Tibial artery (tissue), 4 donors: ENCODE results near the gene TPRG1L.

Source experiments
- DNase-seq, 2 donors: peaks; one replicate each; pipeline ENCODE4 v3.0.0-alpha.2; 2019
- H3K27ac ChIP-seq, 2 donors: fragments of 200-600 bp; sonication (generic) in 1 of 2; 1 replicate in 1 of 2; 2 replicates in 1 of 2; pipeline ENCODE4 v1.5.1; 2018 to 2019; ENCODE audit warnings: mild to moderate bottlenecking in 1 of 2
- H3K27me3 ChIP-seq, 2 donors: fragments of 200-600 bp; sonication (generic) in 1 of 2; one replicate each; pipeline versions ENCODE4 v1.5.1 to v1.6.0; 2016 to 2019
- H3K36me3 ChIP-seq, 3 donors: fragments of 200-600 bp; sonication (generic) in 2 of 3; one replicate each; pipeline ENCODE4 v1.5.1; 2016 to 2019; ENCODE audit warnings: mild to moderate bottlenecking in 2 of 3
- H3K4me1 ChIP-seq, 4 donors: fragments of 200-600 bp; sonication (generic) in 2 of 4; 1 replicate in 3 of 4; 2 replicates in 1 of 4; pipeline ENCODE4 v1.5.1; 2016 to 2019
- H3K4me3 ChIP-seq, 2 donors: fragments of 200-600 bp; sonication (generic) in 1 of 2; 1 replicate in 1 of 2; 2 replicates in 1 of 2; pipeline ENCODE4 v1.5.1; 2018 to 2019; ENCODE audit warnings: mild to moderate bottlenecking in 2 of 2
- H3K9me3 ChIP-seq, 3 donors: fragments of 200-600 bp; sonication (generic) in 1 of 3; one replicate each; pipeline ENCODE4 v1.5.1; 2016 to 2019
- CTCF ChIP-seq, 2 experiments: fragments of 200-600 bp in 1 of 2; fragments of 450-650 bp in 1 of 2; IDR thresholded peaks; one replicate each; pipeline ENCODE4 v1.5.1; 2017 to 2019; ENCODE audit warnings: antibody characterized with exemption in 2 of 2, mild to moderate bottlenecking in 1 of 2, moderate library complexity in 1 of 2
- intact Hi-C: fragments of 100-400 bp; cut with DNase I; formaldehyde crosslinking; loops from one replicate; pipeline ENCODE4 v1.15.0; 2023; ENCODE audit warnings: low total_unique reads

TPRG1L gene

GRCh38 chr1:3662080-3662671 is 37.4 kb downstream of the TPRG1L start:
- Histone ChIP-seq H3K27ac (no peak overlapping the region), H3K36me3 (no peaks in the 10 kb centered on the region), H3K9me3 (no peaks in the 10 kb centered on the region), H3K27me3 (peaks cover 0 to 47% of the 10 kb centered on the region in 2 donors), H3K4me3 (no peak overlapping the region), H3K4me1 (no peaks in the 10 kb centered on the region)
- DNase-seq = peak in 1 of 2 donors; percentile 35
- intact Hi-C loops = no loop called here
- TF ChIP-seq CTCF (IDR thresholded peaks at IDR 0.05) = no peak

GRCh38 chr1:3663999-3664699 is 39.3 kb downstream of the TPRG1L start:
- peak in 1 of 2 donors; percentile 56 for DNase-seq
- H3K27me3 ChIP-seq = peaks cover 0 to 39% of the 10 kb centered on the region in 2 donors

GRCh38 chr1:3664700-3665375 is 40.0 kb downstream of the TPRG1L start:
- H3K4me3 ChIP-seq = no peak overlapping the region
- DNase-seq = no peak
- H3K27ac ChIP-seq = no peak overlapping the region
- intact Hi-C loops = no loop called here
- no peaks in the 10 kb centered on the region for H3K9me3 ChIP-seq
- H3K27me3 ChIP-seq = peaks cover 0 to 44% of the 10 kb centered on the region in 2 donors
- H3K4me1 ChIP-seq = peaks cover 0 to 10% (median 0%) of the 10 kb centered on the region in 4 donors
- H3K36me3 ChIP-seq = no peaks in the 10 kb centered on the region
- no peak for TF ChIP-seq CTCF (IDR thresholded peaks at IDR 0.05)

More at GRCh38 chr1:3663999-3664699, 39.3 kb downstream of the TPRG1L start:
- Histone ChIP-seq H3K36me3 (no peaks in the 10 kb centered on the region), H3K4me3 (no peak overlapping the region), H3K4me1 (peaks cover 0 to 8% (median 0%) of the 10 kb centered on the region in 4 donors), H3K9me3 (no peaks in the 10 kb centered on the region), H3K27ac (no peak overlapping the region)
- intact Hi-C loops = no loop called here
- TF ChIP-seq CTCF (IDR thresholded peaks at IDR 0.05) = no peak

GRCh38 chr1:3668148-3668547 is 43.3 kb downstream of the TPRG1L start:
- Histone ChIP-seq H3K27ac (no peak overlapping the region), H3K4me1 (peaks cover 0 to 10% (median 0%) of the 10 kb centered on the region in 4 donors), H3K4me3 (no peak overlapping the region), H3K27me3 (peaks cover 0 to 65% of the 10 kb centered on the region in 2 donors), H3K36me3 (no peaks in the 10 kb centered on the region), H3K9me3 (no peaks in the 10 kb centered on the region)
- DNase-seq = no peak
- TF ChIP-seq CTCF (IDR thresholded peaks at IDR 0.05) = no peak
- intact Hi-C loops = no loop called here

GRCh38 chr1:3668585-3669300 is 43.9 kb downstream of the TPRG1L start:
- DNase-seq = peak; percentile 32 to 70
- no peaks in the 10 kb centered on the region for H3K9me3 ChIP-seq
- peaks cover 0 to 10% (median 0%) of the 10 kb centered on the region in 4 donors for H3K4me1 ChIP-seq
- no peak overlapping the region for H3K4me3 ChIP-seq
- no peak overlapping the region for H3K27ac ChIP-seq
- intact Hi-C loops = no loop called here
- peaks cover 0 to 64% of the 10 kb centered on the region in 2 donors for H3K27me3 ChIP-seq
- no peaks in the 10 kb centered on the region for H3K36me3 ChIP-seq
- no peak for TF ChIP-seq CTCF (IDR thresholded peaks at IDR 0.05)
